ENCODE measurements around the gene HNRNPAB.

Gene HNRNPAB

GRCh38 chr5:178204182-178204934 lies at the start of gene HNRNPAB:
HNRNPAB (plus strand) TSS chr5:178204533; CDS start chr5:178204838, 305 bp downstream.
- H3K4me2 ChIP-seq (ENCODE audit: low read length) = peak within 1 kb of the TSS; percentile 94
- peak within 1 kb of the TSS; percentile 79 for H2AFZ ChIP-seq
- peaks cover 17% of the 10 kb centered on the region for H3K4me1 ChIP-seq
- H3K36me3 ChIP-seq (ENCODE audit: control insufficient read depth, insufficient read depth, low read length) = no peaks in the 10 kb centered on the region
- H3K27ac ChIP-seq = peak within 1 kb of the TSS; percentile 71
- H3K79me2 ChIP-seq = peaks cover 11% of the 10 kb centered on the region
- no peak within 1 kb of the TSS for H3K9ac ChIP-seq
- H3K4me3 ChIP-seq (ENCODE audit: low read depth, low read length) = peak within 1 kb of the TSS; percentile 75
- H3K27me3 ChIP-seq (ENCODE audit: control insufficient read depth, insufficient read depth, low read length) = no peaks in the 10 kb centered on the region
- no peak for TF ChIP-seq CTCF (IDR thresholded peaks at IDR 0.05)
- no peaks in the 10 kb centered on the region for H3K9me3 ChIP-seq (ENCODE audit: control insufficient read depth, low read length)

- Histone ChIP-seq H3K4me3 (ENCODE audit: low read depth, low read length) (no peak overlapping the region), H3K79me2 (no peaks in the 10 kb centered on the region), H3K27ac (no peak overlapping the region), H2AFZ (peak overlapping the region; percentile 87), H3K4me1 (peaks cover 2% of the 10 kb centered on the region), H3K36me3 (ENCODE audit: control insufficient read depth, insufficient read depth, low read length) (no peaks in the 10 kb centered on the region), H3K27me3 (ENCODE audit: control insufficient read depth, insufficient read depth, low read length) (no peaks in the 10 kb centered on the region), H3K4me2 (ENCODE audit: low read length) (no peak overlapping the region), H3K9me3 (ENCODE audit: control insufficient read depth, low read length) (no peaks in the 10 kb centered on the region), H3K9ac (no peak overlapping the region)
- no peak for TF ChIP-seq CTCF (IDR thresholded peaks at IDR 0.05)
These were observed 49.3 kb upstream of the HNRNPAB start for GRCh38 chr5:178155065-178155464.

- H3K27ac ChIP-seq = no peak overlapping the region
- H3K4me2 ChIP-seq (ENCODE audit: low read length) = no peak overlapping the region
- no peaks in the 10 kb centered on the region for H3K4me1 ChIP-seq
- no peak overlapping the region for H3K4me3 ChIP-seq (ENCODE audit: low read depth, low read length)
- H3K9ac ChIP-seq = no peak overlapping the region
- no peaks in the 10 kb centered on the region for H3K9me3 ChIP-seq (ENCODE audit: control insufficient read depth, low read length)
- no peak overlapping the region for H2AFZ ChIP-seq
- no peaks in the 10 kb centered on the region for H3K27me3 ChIP-seq (ENCODE audit: control insufficient read depth, insufficient read depth, low read length)
- no peaks in the 10 kb centered on the region for H3K36me3 ChIP-seq (ENCODE audit: control insufficient read depth, insufficient read depth, low read length)
- TF ChIP-seq CTCF (IDR thresholded peaks at IDR 0.05) = no peak
- H3K79me2 ChIP-seq = no peaks in the 10 kb centered on the region
These were observed 44.2 kb upstream of the HNRNPAB start for GRCh38 chr5:178160176-178160575.

GRCh38 chr5:178162481-178162880 lies 41.9 kb upstream of the HNRNPAB start:
- no peaks in the 10 kb centered on the region for H3K79me2 ChIP-seq
- no peak overlapping the region for H2AFZ ChIP-seq
- no peaks in the 10 kb centered on the region for H3K27me3 ChIP-seq (ENCODE audit: control insufficient read depth, insufficient read depth, low read length)
- H3K4me2 ChIP-seq (ENCODE audit: low read length) = no peak overlapping the region
- no peak overlapping the region for H3K9ac ChIP-seq
- no peak overlapping the region for H3K27ac ChIP-seq
- TF ChIP-seq CTCF (IDR thresholded peaks at IDR 0.05) = no peak
- no peaks in the 10 kb centered on the region for H3K9me3 ChIP-seq (ENCODE audit: control insufficient read depth, low read length)
- no peaks in the 10 kb centered on the region for H3K4me1 ChIP-seq
- no peaks in the 10 kb centered on the region for H3K36me3 ChIP-seq (ENCODE audit: control insufficient read depth, insufficient read depth, low read length)
- no peak overlapping the region for H3K4me3 ChIP-seq (ENCODE audit: low read depth, low read length)
